Stimulated activated CD4-positive, alpha-beta T cell treated with anti-CD3 and anti-CD28 coated beads, Interleukin-1b, Interleukin-23, amount 100 ng/mL, for 48 hours (primary cell): ENCODE measurements around the gene PAFAH1B1.

Source experiments
- DNase-seq: peaks from one replicate; pipeline ENCODE4 v3.0.0-alpha.2; 2020

Gene PAFAH1B1

GRCh38 chr17:2723505-2723996 is 130.1 kb downstream of the PAFAH1B1 start:
- no peak for DNase-seq

DNA sequence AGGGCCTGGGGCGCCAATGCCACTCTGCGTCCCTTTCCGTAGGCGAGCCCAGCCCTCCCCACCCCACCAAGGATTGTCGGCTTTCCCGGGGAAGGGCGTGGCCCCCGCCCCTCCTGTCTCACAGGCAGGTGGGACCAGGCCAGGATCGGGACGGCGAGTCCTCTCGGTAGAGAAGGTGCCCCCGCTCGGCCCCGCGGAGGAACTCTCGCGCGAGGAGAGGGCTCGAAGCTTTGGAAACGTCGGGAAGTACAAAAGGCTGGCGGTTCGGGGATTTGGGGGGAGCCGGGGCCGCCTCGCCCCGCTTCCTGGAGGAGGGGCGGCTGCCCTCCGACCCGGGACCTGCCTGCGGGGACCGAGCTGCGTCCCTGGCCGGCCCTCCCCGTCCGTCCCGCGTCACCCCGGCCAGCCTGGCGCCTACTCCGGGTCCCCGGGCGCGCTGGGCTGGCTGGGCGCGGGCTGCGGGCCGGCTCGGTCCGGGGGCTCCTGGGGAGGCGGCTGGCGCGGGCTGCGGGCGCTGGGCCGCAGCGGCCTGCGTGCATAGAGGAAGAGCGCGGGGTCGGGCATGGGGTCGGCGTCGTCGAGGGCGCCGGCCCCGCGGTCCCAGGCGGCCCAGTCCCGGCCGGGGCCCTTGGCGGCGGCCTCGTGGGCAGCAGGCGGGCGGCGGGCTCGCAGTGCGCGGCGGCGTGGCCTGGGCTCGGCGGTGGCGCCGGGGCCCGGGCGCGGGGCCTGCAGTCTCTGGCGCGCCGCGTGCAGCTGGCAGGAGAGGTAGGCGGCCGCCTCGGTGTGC is 130.7 kb downstream of the PAFAH1B1 start:
- no peak for DNase-seq

DNA sequence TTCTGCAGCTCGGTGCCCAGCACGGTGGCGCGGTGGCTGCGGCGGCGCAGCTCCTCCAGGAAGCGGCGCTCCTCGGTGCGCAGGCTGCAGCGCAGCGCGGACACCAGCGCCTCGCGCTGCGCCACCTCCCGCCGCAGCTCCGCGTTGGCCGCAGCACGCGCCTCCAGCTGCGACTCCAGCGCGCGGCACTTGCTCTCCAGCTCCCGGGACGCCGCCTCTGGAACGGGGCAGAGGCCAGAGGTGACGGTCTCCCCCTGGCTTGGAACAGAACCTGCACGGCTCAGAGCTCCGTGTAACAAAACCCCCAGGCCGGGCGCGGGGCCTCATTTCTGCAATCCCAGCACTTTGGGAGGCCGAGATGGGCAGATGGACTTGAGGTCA is 131.3 kb downstream of the PAFAH1B1 start:
- DNase-seq: peak; percentile 39

DNA sequence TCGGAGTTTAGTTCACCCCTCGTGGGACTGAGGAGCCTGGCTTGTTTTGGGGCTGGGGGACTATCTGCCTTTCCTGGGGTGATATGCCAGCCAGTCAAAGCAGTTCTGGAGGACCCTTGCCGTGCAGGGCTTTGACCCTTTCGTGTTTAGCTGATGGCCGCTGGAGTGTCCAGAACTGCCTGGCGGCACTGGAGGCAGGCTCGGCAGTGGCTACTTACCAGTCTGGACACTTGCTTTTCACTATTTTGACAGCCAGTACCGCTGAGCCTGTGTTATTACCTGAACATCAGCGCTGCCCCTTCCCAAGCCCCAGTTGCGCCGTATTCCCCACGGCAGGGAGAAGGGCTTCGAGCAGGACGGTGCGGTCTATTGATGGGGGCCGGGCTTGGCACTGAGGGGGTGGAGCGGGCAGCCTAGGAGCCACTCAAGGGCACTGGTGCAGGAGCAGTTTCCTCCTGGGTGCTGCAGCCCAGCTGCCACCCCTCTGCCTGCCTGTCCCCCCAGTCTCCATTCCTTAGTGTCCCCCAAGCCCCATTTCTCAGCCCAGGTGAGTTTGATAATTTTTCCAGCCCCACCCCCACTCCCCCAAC is 137.4 kb downstream of the PAFAH1B1 start:
- DNase-seq: no peak

- no peak for DNase-seq
Observed at GRCh38 chr17:2731807-2732206, 138.4 kb downstream of the PAFAH1B1 start.

GRCh38 chr17:2734939-2735338 is 141.5 kb downstream of the PAFAH1B1 start:
- DNase-seq: no peak
